Spinal cord (tissue), 10 donors: Measurements from ENCODE around the gene DAB1. TPM values are rescaled to one million over a fixed set of nuclear protein-coding genes. Genes with fewer than 3 reads are reported as not detected.

ENCODE experiments used
- DNase-seq, 6 donors: peaks; one replicate each; pipeline versions ENCODE4 v3.0.0 to v3.0.0-alpha.2; 2013 to 2015; ENCODE audit warnings: low spot score in 6 of 6, low read depth in 4 of 6
- H3K27ac ChIP-seq: one replicate; pipeline ENCODE4 v1.5.1; 2013; ENCODE audit warnings: low read depth, low read length, control low read depth
- H3K27me3 ChIP-seq: one replicate; pipeline ENCODE4 v1.6.1; 2013; ENCODE audit warnings: low read length; ENCODE audit not compliant: control insufficient read depth, insufficient read depth
- H3K36me3 ChIP-seq: one replicate; pipeline ENCODE4 v1.6.1; 2013; ENCODE audit warnings: low read length; ENCODE audit not compliant: control insufficient read depth, insufficient read depth
- H3K4me1 ChIP-seq: one replicate; pipeline ENCODE4 v1.6.1; 2013; ENCODE audit warnings: low read length; ENCODE audit not compliant: control insufficient read depth, insufficient read depth
- H3K4me3 ChIP-seq: one replicate; pipeline ENCODE4 v1.5.1; 2013; ENCODE audit warnings: low read depth, low read length, control low read depth
- H3K9me3 ChIP-seq: one replicate; pipeline ENCODE4 v1.6.1; 2013; ENCODE audit warnings: low read length; ENCODE audit not compliant: control insufficient read depth, insufficient read depth
- WGBS: methylation state at CpG from one replicate; pipeline ENCODE4 v1.1.5; 2013; ENCODE audit warnings: missing lambda C conversion rate; ENCODE audit not compliant: insufficient coverage; 5-methylcytosine and 5-hydroxymethylcytosine counted together
- polyA plus RNA-seq, 2 donors: library from polyadenylated mRNA; unstranded; fragments of 120-200 nt; gene quantifications; one replicate each; pipeline ENCODE4 v1.2.1, GENCODE V29; 2013; ENCODE audit not compliant: insufficient read length in 2 of 2
- total RNA-seq, 2 donors: library from RNA; depleted of rRNA in 1 of 2; stranded (reverse); fragments of 120-200 nt in 1 of 2; fragments of >200 nt in 1 of 2; gene quantifications; one replicate each; pipeline versions ENCODE4 v1.2.3 to v1.2.4, GENCODE V29; 2013 to 2014
- donor health status: healthy.

The DAB1 gene
- total and polyA plus RNA-seq, 4 donors = 8.3 to 27.9 (median 16.9) TPM

- H3K4me3 ChIP-seq = no peak overlapping the region
- peak in 1 of 6 donors; percentile 34 for DNase-seq
- H3K4me1 ChIP-seq = no peaks in the 10 kb centered on the region
- peak overlapping the region; percentile 30 for H3K27ac ChIP-seq
- H3K36me3 ChIP-seq = no peaks in the 10 kb centered on the region
- no peaks in the 10 kb centered on the region for H3K9me3 ChIP-seq
- H3K27me3 ChIP-seq = no peaks in the 10 kb centered on the region
- no CpG with 5 or more reads among the region's 2 CpGs for WGBS
Observed at GRCh38 chr1:57138432-57139078, 285.3 kb downstream of the DAB1 start.

- no CpG with 5 or more reads among the region's 2 CpGs for WGBS
- Histone ChIP-seq H3K27me3 (no peaks in the 10 kb centered on the region), H3K36me3 (no peaks in the 10 kb centered on the region), H3K27ac (peak overlapping the region; percentile 30), H3K4me1 (no peaks in the 10 kb centered on the region), H3K4me3 (no peak overlapping the region), H3K9me3 (no peaks in the 10 kb centered on the region)
- DNase-seq = no peak
Observed at GRCh38 chr1:57137980-57138379, 285.9 kb downstream of the DAB1 start.

GRCh38 chr1:57134803-57135202 is 289.1 kb downstream of the DAB1 start:
- Histone ChIP-seq H3K36me3 (no peaks in the 10 kb centered on the region), H3K27ac (no peak overlapping the region), H3K9me3 (no peaks in the 10 kb centered on the region), H3K4me3 (no peak overlapping the region), H3K27me3 (no peaks in the 10 kb centered on the region), H3K4me1 (no peaks in the 10 kb centered on the region)
- WGBS = no CpG with 5 or more reads among the region's 1 CpG
- DNase-seq = no peak

- Histone ChIP-seq H3K36me3 (no peaks in the 10 kb centered on the region), H3K27me3 (no peaks in the 10 kb centered on the region), H3K4me3 (no peak overlapping the region), H3K27ac (no peak overlapping the region), H3K4me1 (no peaks in the 10 kb centered on the region), H3K9me3 (no peaks in the 10 kb centered on the region)
- no CpG with 5 or more reads among the region's 1 CpG for whole genome bisulfite sequencing
- DNase-seq = no peak
Observed at GRCh38 chr1:57133686-57134085, 290.2 kb downstream of the DAB1 start.

GRCh38 chr1:57132993-57133622 is 290.8 kb downstream of the DAB1 start:
- H3K9me3 ChIP-seq = no peaks in the 10 kb centered on the region
- H3K27ac ChIP-seq = no peak overlapping the region
- H3K4me3 ChIP-seq = no peak overlapping the region
- H3K36me3 ChIP-seq = no peaks in the 10 kb centered on the region
- no peaks in the 10 kb centered on the region for H3K4me1 ChIP-seq
- no peaks in the 10 kb centered on the region for H3K27me3 ChIP-seq
- 67% methylated on average over 1 of the region's 4 CpGs for WGBS
- no peak for DNase-seq

- no peak overlapping the region for H3K27ac ChIP-seq
- no peaks in the 10 kb centered on the region for H3K36me3 ChIP-seq
- H3K4me1 ChIP-seq = no peaks in the 10 kb centered on the region
- no peak for DNase-seq
- no peaks in the 10 kb centered on the region for H3K9me3 ChIP-seq
- WGBS = no CpG with 5 or more reads among the region's 3 CpGs
- no peak overlapping the region for H3K4me3 ChIP-seq
- H3K27me3 ChIP-seq = no peaks in the 10 kb centered on the region
Observed at GRCh38 chr1:57131701-57132394, 292.0 kb downstream of the DAB1 start.

- no peak overlapping the region for H3K4me3 ChIP-seq
- H3K36me3 ChIP-seq = no peaks in the 10 kb centered on the region
- H3K27ac ChIP-seq = no peak overlapping the region
- H3K9me3 ChIP-seq = no peaks in the 10 kb centered on the region
- no peak for DNase-seq
- no CpG with 5 or more reads among the region's 1 CpG for WGBS
- no peaks in the 10 kb centered on the region for H3K27me3 ChIP-seq
- H3K4me1 ChIP-seq = no peaks in the 10 kb centered on the region
Observed at GRCh38 chr1:57131257-57131656, 292.6 kb downstream of the DAB1 start.

GRCh38 chr1:57129865-57130264 is 294.0 kb downstream of the DAB1 start:
- Histone ChIP-seq H3K27ac (no peak overlapping the region), H3K4me3 (no peak overlapping the region), H3K4me1 (no peaks in the 10 kb centered on the region), H3K9me3 (no peaks in the 10 kb centered on the region), H3K27me3 (no peaks in the 10 kb centered on the region), H3K36me3 (no peaks in the 10 kb centered on the region)
- WGBS = 20% methylated on average over 1 of the region's 4 CpGs
- no peak for DNase-seq

- no peak for DNase-seq
- Histone ChIP-seq H3K9me3 (no peaks in the 10 kb centered on the region), H3K27me3 (no peaks in the 10 kb centered on the region), H3K27ac (no peak overlapping the region), H3K4me1 (no peaks in the 10 kb centered on the region), H3K4me3 (no peak overlapping the region), H3K36me3 (no peaks in the 10 kb centered on the region)
- no CpG with 5 or more reads among the region's 6 CpGs for WGBS
Observed at GRCh38 chr1:57127976-57128375, 295.9 kb downstream of the DAB1 start.
